AG20443 (cell line): ENCODE results near the gene ASTN2.
A peak's percentile ranks its signal among the peaks of the same experiment; 100 is the strongest.

Source experiments
- DNase-seq: peaks from one replicate; pipeline ENCODE4 v3.0.0; 2012; ENCODE audit warnings: low spot score, mixed read lengths

The ASTN2 gene, protein sequence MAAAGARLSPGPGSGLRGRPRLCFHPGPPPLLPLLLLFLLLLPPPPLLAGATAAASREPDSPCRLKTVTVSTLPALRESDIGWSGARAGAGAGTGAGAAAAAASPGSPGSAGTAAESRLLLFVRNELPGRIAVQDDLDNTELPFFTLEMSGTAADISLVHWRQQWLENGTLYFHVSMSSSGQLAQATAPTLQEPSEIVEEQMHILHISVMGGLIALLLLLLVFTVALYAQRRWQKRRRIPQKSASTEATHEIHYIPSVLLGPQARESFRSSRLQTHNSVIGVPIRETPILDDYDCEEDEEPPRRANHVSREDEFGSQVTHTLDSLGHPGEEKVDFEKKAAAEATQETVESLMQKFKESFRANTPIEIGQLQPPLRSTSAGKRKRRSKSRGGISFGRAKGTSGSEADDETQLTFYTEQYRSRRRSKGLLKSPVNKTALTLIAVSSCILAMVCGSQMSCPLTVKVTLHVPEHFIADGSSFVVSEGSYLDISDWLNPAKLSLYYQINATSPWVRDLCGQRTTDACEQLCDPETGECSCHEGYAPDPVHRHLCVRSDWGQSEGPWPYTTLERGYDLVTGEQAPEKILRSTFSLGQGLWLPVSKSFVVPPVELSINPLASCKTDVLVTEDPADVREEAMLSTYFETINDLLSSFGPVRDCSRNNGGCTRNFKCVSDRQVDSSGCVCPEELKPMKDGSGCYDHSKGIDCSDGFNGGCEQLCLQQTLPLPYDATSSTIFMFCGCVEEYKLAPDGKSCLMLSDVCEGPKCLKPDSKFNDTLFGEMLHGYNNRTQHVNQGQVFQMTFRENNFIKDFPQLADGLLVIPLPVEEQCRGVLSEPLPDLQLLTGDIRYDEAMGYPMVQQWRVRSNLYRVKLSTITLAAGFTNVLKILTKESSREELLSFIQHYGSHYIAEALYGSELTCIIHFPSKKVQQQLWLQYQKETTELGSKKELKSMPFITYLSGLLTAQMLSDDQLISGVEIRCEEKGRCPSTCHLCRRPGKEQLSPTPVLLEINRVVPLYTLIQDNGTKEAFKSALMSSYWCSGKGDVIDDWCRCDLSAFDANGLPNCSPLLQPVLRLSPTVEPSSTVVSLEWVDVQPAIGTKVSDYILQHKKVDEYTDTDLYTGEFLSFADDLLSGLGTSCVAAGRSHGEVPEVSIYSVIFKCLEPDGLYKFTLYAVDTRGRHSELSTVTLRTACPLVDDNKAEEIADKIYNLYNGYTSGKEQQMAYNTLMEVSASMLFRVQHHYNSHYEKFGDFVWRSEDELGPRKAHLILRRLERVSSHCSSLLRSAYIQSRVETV (N-terminal part only)

GRCh38 chr9:117414906-117415331 is at the start of gene ASTN2:
Gene ASTN2 (minus strand): TSS chr9:117415057. CDS start chr9:117414938, 119 bp downstream.
- DNase-seq, result peak; percentile 66

DNA sequence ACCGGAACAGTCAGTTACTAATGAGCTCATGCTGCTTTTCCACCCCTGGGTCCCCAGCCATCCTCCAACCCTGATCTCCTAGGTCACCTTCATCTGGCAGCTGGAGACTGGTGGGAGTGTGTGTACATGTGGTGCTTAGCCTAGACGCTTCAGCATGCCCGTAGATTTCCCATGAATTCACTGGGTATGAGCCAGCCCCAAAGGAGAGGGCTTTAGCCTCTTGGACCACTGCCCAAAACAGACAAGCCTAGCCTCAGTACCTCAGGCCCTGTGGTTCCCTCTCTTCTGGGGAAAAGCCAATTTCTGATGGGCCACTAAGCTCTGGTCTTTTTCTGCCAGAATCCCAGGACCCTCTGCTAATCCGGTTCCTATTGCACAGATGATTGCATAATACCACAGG is 48.0 kb upstream of the ASTN2 start:
- no peak for DNase-seq

- no peak for DNase-seq
Observed at GRCh38 chr9:117461386-117461785, 46.5 kb upstream of the ASTN2 start.

- no peak for DNase-seq
Observed at GRCh38 chr9:117460743-117461142, 45.9 kb upstream of the ASTN2 start.

- no peak for DNase-seq
Observed at GRCh38 chr9:117459913-117460312, 45.1 kb upstream of the ASTN2 start.

DNA sequence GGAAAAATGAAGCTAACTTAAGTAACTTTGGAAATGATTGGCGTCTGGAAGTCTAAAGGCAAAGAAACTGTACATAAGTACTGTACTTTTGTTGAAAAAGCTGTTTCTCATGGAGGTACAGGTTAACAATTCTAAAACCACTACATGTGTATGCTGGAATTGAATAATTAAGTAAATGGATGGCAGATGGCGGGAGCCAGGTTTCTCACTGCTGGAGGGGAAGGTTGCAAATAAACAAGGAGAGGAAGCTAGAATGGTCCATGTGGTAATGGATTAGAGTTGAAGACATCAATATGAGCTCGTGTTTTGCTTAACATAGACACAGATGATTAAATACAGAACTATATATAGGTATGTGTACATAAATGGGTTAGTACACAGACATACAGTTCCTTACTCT is 43.2 kb upstream of the ASTN2 start:
- no peak for DNase-seq

DNA sequence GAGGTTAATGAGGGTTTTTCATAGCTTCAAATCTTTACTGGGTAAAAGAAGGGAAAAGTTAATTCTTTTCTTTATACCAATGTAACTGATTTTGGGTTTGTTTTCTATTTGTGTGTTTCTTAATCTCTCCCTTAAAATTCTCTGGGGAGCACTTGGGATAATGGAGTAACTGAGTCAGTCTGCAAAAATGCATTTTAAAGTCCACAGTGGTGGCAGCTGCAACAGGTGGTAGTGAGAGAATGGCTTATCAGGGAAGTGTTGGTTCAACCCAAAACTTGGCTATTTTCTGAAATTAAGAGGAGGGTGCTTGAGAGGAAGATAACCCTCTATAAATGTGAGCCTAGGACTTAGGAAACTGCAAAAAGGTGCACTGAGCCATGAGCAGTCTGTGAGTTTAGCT is 39.9 kb upstream of the ASTN2 start:
- DNase-seq, result no peak

DNA sequence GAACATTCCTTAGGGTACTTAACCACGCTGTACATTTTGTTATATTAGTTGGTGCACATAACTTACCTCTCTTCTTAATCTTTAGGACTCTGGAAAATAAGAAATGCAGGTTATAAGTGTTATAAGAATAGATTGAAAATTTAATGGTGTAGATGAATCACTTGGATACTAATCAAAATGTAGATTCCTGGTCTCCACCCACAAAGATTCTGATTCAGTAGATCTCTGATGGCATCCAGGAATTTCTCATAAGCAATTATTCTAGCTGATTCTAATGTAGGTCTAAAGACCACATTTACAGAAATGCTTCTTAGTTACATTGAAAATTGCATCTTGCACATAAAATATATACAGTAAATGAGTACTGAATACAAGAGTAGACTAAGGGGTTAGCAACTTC is 38.9 kb upstream of the ASTN2 start:
- DNase-seq, result no peak

GRCh38 chr9:117451311-117451710 is 36.5 kb upstream of the ASTN2 start:
- no peak for DNase-seq

DNA sequence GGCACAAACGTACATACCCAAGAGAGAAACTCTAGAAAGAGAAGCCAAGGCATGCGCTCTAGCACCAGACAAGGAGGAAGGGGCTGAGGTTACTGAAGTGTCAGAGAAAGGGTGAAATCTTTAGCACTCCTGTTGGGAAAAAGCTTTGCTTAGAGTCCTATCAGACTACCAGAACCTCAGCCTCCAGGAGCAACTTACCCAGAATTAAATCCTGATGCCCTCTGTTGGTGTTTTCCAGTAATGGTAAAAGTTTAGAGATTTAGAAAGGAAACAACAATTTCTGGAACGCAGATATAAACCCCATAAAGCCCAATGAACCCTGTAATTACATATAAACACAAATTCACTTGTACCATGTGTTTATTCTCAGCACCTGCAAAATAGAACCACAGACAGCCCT is 33.2 kb upstream of the ASTN2 start:
- no peak for DNase-seq

GRCh38 chr9:117445631-117446030 is 30.8 kb upstream of the ASTN2 start:
- DNase-seq, result no peak

DNA sequence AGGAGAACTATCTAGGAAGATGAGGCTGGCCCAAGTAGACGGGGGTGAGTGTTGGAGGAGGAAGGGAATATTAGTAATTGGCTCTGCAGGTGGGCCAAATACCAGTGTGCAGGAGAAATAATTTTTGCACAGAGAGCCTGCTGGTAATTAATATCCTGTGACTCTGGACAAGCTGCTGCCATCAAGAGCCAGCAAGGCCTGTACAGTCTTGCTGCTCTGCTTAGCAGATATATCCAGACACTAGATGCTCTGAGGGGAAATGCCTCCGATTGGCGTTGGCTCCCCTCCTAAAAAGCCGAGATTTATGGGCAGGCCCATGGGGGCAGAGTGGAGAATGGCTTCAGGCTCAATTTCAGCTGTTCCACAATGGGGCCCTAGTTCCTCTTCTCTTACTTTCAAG is 29.6 kb upstream of the ASTN2 start:
- no peak for DNase-seq

DNA sequence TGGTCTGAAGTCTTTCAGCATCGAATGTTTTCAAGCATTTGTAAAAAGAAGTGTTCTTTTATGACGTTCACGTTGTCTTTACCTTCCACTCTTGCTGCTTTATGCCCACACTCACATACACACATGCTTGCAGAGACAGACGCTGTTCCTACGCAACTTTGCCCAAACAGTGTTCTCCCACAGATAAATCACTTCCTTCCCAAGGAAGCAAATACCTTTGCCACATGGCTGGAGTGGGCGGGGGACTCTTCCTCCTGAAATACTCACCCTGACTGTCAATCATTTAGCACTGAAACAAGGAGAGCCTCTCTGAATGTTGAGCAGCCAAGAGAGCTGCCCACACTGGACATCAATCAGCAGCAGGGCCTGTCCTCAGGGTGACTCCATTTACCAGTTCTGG is 22.4 kb upstream of the ASTN2 start:
- no peak for DNase-seq

- DNase-seq, result no peak
Observed at GRCh38 chr9:117435630-117436261, 20.9 kb upstream of the ASTN2 start.

GRCh38 chr9:117434566-117434965 is 19.7 kb upstream of the ASTN2 start:
- no peak for DNase-seq

DNA sequence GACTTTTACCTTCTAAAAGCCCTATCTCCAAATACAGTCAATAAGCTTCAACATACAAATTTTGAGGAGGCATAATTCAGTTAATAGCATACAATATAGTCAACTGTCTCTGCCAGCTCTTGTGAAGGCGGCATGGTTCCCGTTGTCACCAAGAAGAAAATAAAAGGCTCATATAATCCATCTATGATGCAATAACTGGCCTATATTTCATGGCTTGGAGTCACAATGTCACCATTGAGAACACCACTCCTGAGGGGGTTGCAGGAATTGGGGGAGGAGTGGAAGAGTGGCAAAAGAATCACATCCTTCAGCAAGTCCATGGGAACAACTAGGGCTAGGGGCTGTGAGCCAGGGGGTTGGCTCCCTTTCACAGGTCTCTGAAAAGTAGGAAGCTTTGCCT is 16.0 kb upstream of the ASTN2 start:
- DNase-seq, result no peak

GRCh38 chr9:117427357-117427913 is 12.6 kb upstream of the ASTN2 start:
- no peak for DNase-seq

- no peak for DNase-seq
Observed at GRCh38 chr9:117425566-117425965, 10.7 kb upstream of the ASTN2 start.

DNA sequence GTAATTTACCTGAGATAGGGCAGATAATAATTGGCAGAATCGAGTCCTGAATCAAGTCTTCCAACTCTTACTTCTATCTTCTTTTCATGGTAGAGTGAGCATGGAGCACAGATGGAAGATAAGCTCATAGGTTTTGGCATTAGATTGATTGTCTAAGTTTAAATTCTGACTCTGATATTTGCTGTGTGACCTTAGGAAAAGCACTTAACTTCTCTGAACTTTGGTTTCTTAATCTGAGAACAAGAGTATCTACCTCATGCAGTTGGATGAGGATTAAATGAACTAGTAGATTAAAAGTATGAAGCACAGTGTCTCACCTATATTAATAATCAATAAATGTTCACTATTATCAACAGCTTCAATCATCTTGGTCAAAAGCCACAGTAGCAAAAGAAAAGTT is 9.4 kb upstream of the ASTN2 start:
- no peak for DNase-seq

DNA sequence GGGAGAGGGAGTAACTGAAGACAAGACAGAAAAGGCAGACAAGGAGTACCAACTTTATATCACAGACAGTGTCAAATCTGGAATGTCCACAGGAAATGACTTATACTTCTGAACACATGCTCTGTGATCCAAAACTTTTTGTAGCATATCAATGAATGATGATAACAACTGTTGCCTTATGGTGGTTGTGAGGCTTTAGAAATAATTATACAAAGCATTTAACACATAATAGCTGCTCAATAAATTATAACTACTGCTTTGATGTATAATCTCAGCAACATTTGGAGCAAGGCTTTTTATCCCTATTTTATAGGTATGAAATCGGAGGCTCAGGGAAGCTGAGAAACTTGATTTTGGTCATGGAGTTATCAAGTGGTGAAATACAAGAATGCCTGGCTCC is 3.3 kb upstream of the ASTN2 start:
- DNase-seq, result no peak

DNA sequence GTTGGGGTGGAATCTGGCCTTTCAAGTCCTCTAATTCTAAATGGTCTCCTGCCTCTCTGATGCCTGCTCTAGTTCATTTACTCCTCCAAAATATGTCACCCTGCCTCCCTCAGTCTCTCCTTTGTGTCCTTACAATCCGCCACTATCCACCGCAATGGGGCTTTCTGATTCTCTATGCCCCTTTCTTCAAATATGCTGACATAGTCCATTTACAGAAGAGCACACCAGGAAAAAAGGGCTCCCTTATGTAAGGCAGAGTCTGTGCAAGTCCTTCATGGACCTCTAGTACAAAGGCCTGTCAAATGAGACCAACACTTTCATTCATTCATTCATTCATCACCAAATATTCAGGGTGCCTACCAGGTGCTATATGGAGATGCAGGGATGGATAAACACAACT is 2.0 kb upstream of the ASTN2 start:
- no peak for DNase-seq
